Esophagus muscularis mucosa (tissue), 4 donors: ENCODE measurements around the gene MYOF. TPM values are rescaled to one million over a fixed set of nuclear protein-coding genes. Genes with fewer than 3 reads are reported as not detected.
A peak's percentile ranks its signal among the peaks of the same experiment; 100 is the strongest.
"Not testable (repeated sequence)": the region's sequence is repeated elsewhere in the genome, so short reads cannot be mapped to it uniquely, and the experiment has no call there.

Source experiments
- DNase-seq: peaks from one replicate; pipeline ENCODE4 v3.0.0-alpha.2; 2017; ENCODE audit errors: extremely low spot score
- H3K27ac ChIP-seq, 4 donors: fragments of 200-600 bp; sonication (generic); replicated peaks in 1 of 4; 1 replicate in 3 of 4; 2 replicates in 1 of 4; pipeline ENCODE4 v1.5.1; 2016 to 2019; ENCODE audit warnings: mild to moderate bottlenecking in 1 of 4
- H3K27me3 ChIP-seq, 4 donors: fragments of 200-600 bp; sonication (generic); one replicate each; pipeline versions ENCODE4 v1.5.1 to v1.6.0; 2016 to 2019
- H3K36me3 ChIP-seq, 4 donors: fragments of 200-600 bp; sonication (generic); one replicate each; pipeline ENCODE4 v1.5.1; 2016 to 2019
- H3K4me1 ChIP-seq, 4 donors: fragments of 200-600 bp; sonication (generic); one replicate each; pipeline ENCODE4 v1.5.1; 2016 to 2019
- H3K4me3 ChIP-seq, 4 donors: fragments of 200-600 bp; sonication (generic); 1 replicate in 2 of 4; 2 replicates in 2 of 4; pipeline ENCODE4 v1.5.1; 2016 to 2019; ENCODE audit warnings: mild to moderate bottlenecking in 4 of 4, moderate library complexity in 1 of 4
- H3K9me3 ChIP-seq, 4 donors: fragments of 200-600 bp; sonication (generic); 1 replicate in 3 of 4; 2 replicates in 1 of 4; pipeline ENCODE4 v1.5.1; 2016 to 2019
- EP300 ChIP-seq: sonication (generic); formaldehyde crosslinking; IDR thresholded peaks from one replicate; pipeline ENCODE4 v1.6.1; 2017; ENCODE audit warnings: antibody characterized with exemption
- POLR2A ChIP-seq: fragments of 450-650 bp; IDR thresholded peaks from one replicate; pipeline ENCODE4 v1.6.1; 2017; ENCODE audit warnings: antibody characterized with exemption, moderate library complexity, mild to moderate bottlenecking, low read depth
- POLR2AphosphoS5 ChIP-seq, 2 donors: sonication (generic); formaldehyde crosslinking; IDR thresholded peaks; one replicate each; pipeline ENCODE4 v1.6.1; 2017; ENCODE audit warnings: antibody characterized with exemption in 2 of 2
- WGBS: methylation state at CpG from one replicate; pipeline ENCODE4 v1.1.5; 2018; 5-methylcytosine and 5-hydroxymethylcytosine counted together
- intact Hi-C: fragments of 100-400 bp; cut with DNase I; formaldehyde crosslinking; loops from one replicate; pipeline ENCODE4 v1.15.1; 2023
- total RNA-seq, 4 donors: library from RNA; depleted of rRNA; stranded (reverse); fragments of >200 nt; gene quantifications; one replicate each; pipeline versions ENCODE4 v1.1.0 to v1.2.1, GENCODE V29; 2016
- TF ChIP-seq, protein P1 (sequence below), 3 experiments: fragments of 200-600 bp in 2 of 3; fragments of 450-650 bp in 1 of 3; sonication (generic) in 2 of 3; IDR thresholded peaks; one replicate each; pipeline ENCODE4 v1.5.1; 2017 to 2019; ENCODE audit warnings: antibody characterized with exemption in 3 of 3, mild to moderate bottlenecking in 2 of 3, moderate library complexity in 1 of 3

Gene MYOF
- total RNA-seq, 4 donors from 2014 or later, result 71.2 to 120 (median 97.3) TPM

DNA sequence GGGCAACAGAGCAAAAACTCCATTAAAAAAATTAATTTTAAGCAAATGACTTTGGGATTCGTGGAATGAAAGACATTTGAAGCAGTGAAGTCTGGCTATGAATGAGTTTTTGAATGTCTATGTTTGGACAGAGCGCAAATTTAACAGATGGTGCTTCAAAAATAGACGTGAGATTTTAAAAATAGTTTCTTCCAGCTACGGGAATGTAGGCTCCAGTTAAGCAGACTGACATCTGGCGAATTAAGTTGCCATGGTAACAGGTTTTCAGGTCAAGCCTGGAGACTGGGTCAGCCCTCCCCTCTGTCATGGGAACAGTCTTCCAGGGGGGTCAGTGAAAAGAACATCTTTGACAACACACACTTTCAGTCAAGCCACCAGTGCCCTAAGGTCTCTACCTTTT is 62.0 kb downstream of the MYOF start:
- WGBS, result 30% methylated on average over 5 of the region's 5 CpGs
- TF ChIP-seq, protein P1, sequence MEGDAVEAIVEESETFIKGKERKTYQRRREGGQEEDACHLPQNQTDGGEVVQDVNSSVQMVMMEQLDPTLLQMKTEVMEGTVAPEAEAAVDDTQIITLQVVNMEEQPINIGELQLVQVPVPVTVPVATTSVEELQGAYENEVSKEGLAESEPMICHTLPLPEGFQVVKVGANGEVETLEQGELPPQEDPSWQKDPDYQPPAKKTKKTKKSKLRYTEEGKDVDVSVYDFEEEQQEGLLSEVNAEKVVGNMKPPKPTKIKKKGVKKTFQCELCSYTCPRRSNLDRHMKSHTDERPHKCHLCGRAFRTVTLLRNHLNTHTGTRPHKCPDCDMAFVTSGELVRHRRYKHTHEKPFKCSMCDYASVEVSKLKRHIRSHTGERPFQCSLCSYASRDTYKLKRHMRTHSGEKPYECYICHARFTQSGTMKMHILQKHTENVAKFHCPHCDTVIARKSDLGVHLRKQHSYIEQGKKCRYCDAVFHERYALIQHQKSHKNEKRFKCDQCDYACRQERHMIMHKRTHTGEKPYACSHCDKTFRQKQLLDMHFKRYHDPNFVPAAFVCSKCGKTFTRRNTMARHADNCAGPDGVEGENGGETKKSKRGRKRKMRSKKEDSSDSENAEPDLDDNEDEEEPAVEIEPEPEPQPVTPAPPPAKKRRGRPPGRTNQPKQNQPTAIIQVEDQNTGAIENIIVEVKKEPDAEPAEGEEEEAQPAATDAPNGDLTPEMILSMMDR (IDR thresholded peaks at IDR 0.05), result no peak
- TF ChIP-seq POLR2AphosphoS5 (IDR thresholded peaks at IDR 0.05), result peak; percentile 14 to 49
- no peak for TF ChIP-seq POLR2A

DNA sequence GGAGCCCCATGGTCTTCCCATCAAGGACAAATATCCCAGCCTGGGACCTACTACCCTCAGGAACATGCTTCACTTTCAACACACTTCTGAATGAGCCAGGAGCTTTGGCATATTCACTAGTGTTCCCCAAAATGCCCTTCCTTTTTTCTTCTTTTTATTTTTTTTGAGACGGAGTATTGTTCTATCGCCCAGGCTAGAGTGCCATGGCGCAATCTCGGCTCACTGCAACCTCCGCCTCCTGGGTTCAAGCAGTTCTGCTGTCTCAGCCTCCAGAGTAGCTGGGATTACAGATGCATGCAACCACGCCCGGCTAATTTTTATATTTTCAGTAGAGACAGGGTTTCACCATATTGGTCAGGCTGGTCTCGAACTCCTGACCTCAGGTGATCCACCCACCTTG is 63.1 kb downstream of the MYOF start:
- not testable (repeated sequence) for H3K27me3 ChIP-seq, H3K9me3 ChIP-seq, H3K4me3 ChIP-seq, DNase-seq
- H3K4me1 ChIP-seq, result peaks cover 50 to 68% (median 55%) of the 10 kb centered on the region in 4 donors
- H3K36me3 ChIP-seq, result peaks cover 0 to 17% (median 6%) of the 10 kb centered on the region in 4 donors
- H3K27ac ChIP-seq, result peak overlapping the region; percentile 73 to 100 (median 79)
- intact Hi-C loops, result loop anchor here (5.0 kb wide), 1 partner anchor 37 kb away; no protein-coding TSS in a partner anchor
- WGBS, result 87% methylated on average over 8 of the region's 8 CpGs

More for the DNA sequence above, 62.0 kb downstream of the MYOF start:
- peak overlapping the region; percentile 73 to 100 (median 79) for H3K27ac ChIP-seq
- H3K4me3 ChIP-seq, result no peak overlapping the region
- no peak for DNase-seq
- no peaks in the 10 kb centered on the region for H3K27me3 ChIP-seq
- H3K9me3 ChIP-seq, result no peaks in the 10 kb centered on the region
- peaks cover under 1 to 23% (median 11%) of the 10 kb centered on the region in 4 donors for H3K36me3 ChIP-seq
- H3K4me1 ChIP-seq, result peaks cover 50 to 71% (median 59%) of the 10 kb centered on the region in 4 donors
- intact Hi-C loops, result no loop called here

DNA sequence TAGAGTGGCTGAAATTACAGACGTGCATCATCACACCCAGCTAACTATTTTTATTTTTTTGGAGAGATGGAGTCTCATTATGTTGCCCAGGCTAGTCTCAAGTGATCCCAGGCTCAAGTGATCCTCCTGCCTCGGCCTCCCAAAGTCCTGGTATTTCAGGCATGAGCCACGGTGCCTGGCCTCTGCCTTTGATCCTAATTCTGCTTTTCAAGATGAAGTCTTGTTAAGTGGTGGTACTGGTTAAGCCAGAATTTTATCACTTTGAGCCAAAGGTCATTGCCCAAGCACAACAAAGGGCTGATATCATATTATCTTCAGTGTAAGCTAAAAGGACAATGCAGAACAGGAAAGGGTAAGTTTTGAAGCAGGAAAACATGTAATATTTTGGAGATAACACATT is 64.2 kb downstream of the MYOF start:
- intact Hi-C loops, result loop anchor here (5.0 kb wide), 1 partner anchor 36 kb away; no protein-coding TSS in a partner anchor
- TF ChIP-seq POLR2A (no peak), POLR2AphosphoS5 (IDR thresholded peaks at IDR 0.05) (no peak), EP300 (no peak)
- TF ChIP-seq, protein P1 (IDR thresholded peaks at IDR 0.05), result no peak
- 77% methylated on average over 3 of the region's 3 CpGs for WGBS
- no peaks in the 10 kb centered on the region for H3K27me3 ChIP-seq
- H3K4me1 ChIP-seq, result peaks cover 51 to 73% (median 62%) of the 10 kb centered on the region in 4 donors
- no peak for DNase-seq
- H3K4me3 ChIP-seq, result no peak overlapping the region
- H3K9me3 ChIP-seq, result no peaks in the 10 kb centered on the region
- H3K27ac ChIP-seq, result no peak overlapping the region
- H3K36me3 ChIP-seq, result peaks cover 0 to 12% (median 4%) of the 10 kb centered on the region in 4 donors

DNA sequence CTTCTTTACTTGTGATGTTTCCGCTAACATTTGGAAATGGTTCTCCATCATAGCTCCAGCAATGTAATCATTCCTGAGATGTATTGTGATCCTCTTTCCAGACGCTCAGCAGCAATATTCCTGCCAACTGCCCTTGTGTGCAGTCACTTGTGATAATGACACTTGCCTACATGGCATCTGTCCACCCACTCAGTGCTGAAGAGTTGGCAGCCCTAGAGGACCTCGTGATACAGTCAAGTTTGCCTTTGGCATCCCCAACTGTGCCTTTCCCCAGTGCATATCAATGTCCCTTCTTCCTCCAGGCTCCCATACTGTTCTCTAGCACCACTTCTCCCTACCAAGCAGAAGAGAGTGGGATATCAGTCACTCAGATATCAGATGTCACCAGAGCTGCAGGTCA is 64.9 kb downstream of the MYOF start:
- TF ChIP-seq POLR2AphosphoS5 (IDR thresholded peaks at IDR 0.05) (no peak), EP300 (no peak), POLR2A (no peak)
- TF ChIP-seq, protein P1 (IDR thresholded peaks at IDR 0.05), result no peak
- DNase-seq, result no peak
- Histone ChIP-seq H3K27me3 (no peaks in the 10 kb centered on the region), H3K36me3 (peaks cover 0 to 12% (median 4%) of the 10 kb centered on the region in 4 donors), H3K4me3 (no peak overlapping the region), H3K9me3 (no peaks in the 10 kb centered on the region), H3K4me1 (peaks cover 50 to 68% (median 60%) of the 10 kb centered on the region in 4 donors), H3K27ac (peak overlapping the region in 1 of 4 donors; percentile 1)
- intact Hi-C loops, result loop anchor here (5.0 kb wide), 1 partner anchor 35 kb away; no protein-coding TSS in a partner anchor
- 72% methylated on average over 3 of the region's 3 CpGs for WGBS

DNA sequence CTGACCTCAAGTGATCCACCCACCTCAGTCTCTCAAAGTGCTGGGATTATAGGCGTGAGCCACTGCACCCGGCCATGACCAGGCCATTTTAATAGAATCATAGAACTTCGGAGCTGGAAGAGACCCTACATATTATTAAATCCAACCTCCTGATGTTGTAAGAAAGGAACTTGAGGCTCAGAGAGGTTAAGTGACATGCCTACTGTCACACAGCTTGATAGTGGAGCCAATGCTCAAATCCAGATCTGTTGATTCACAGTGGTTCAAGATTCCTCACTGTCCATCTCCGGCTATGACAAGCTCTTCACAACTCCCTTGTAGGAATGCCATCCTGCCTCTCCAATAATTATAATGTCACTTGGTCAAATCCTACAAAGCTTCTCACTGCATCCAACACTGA is 65.3 kb downstream of the MYOF start:
- peaks cover 0 to 14% (median 4%) of the 10 kb centered on the region in 4 donors for H3K36me3 ChIP-seq
- no peak for DNase-seq
- no peaks in the 10 kb centered on the region for H3K27me3 ChIP-seq
- intact Hi-C loops, result loop anchor here (5.0 kb wide), 1 partner anchor 35 kb away; no protein-coding TSS in a partner anchor
- H3K9me3 ChIP-seq, result no peaks in the 10 kb centered on the region
- TF ChIP-seq, protein P1 (IDR thresholded peaks at IDR 0.05), result no peak
- TF ChIP-seq POLR2AphosphoS5 (IDR thresholded peaks at IDR 0.05) (no peak), EP300 (no peak), POLR2A (no peak)
- H3K4me3 ChIP-seq, result no peak overlapping the region
- no peak overlapping the region for H3K27ac ChIP-seq
- H3K4me1 ChIP-seq, result peaks cover 45 to 63% (median 56%) of the 10 kb centered on the region in 4 donors
- 92% methylated on average over 4 of the region's 4 CpGs for WGBS
